Lung (tissue), 12 donors: ENCODE results near the gene VPS8. TPM values are rescaled to one million over a fixed set of nuclear protein-coding genes. Genes with fewer than 3 reads are reported as not detected.

Source experiments
- ATAC-seq: fragments of 200-7000 bp; cut with Tn5 transposase; one replicate; pipeline ENCODE4 v1.9.1; 2020; ENCODE audit warnings: moderate number of reproducible peaks; ENCODE audit not compliant: insufficient read depth, low FRiP score
- DNase-seq, 3 donors: peaks; one replicate each; pipeline ENCODE4 v3.0.0-alpha.2; 2013 to 2017
- H3K27ac ChIP-seq, 2 donors: one replicate each; pipeline ENCODE4 v1.5.1; 2013; ENCODE audit warnings: mild to moderate bottlenecking in 2 of 2, moderate library complexity in 2 of 2, control low read depth in 1 of 2, inconsistent platforms in 1 of 2, low read depth in 1 of 2, low read length in 1 of 2
- H3K27me3 ChIP-seq, 3 donors: one replicate each; pipeline ENCODE4 v1.5.1; 2013; ENCODE audit warnings: low read length in 2 of 3; ENCODE audit not compliant: control insufficient read depth in 3 of 3, insufficient read depth in 3 of 3
- H3K36me3 ChIP-seq, 4 donors: one replicate each; pipeline ENCODE4 v1.5.1; 2013; ENCODE audit warnings: low read length in 4 of 4, mild to moderate bottlenecking in 1 of 4, moderate library complexity in 1 of 4; ENCODE audit not compliant: control insufficient read depth in 4 of 4, insufficient read depth in 4 of 4
- H3K4me1 ChIP-seq, 5 donors: one replicate each; pipeline ENCODE4 v1.5.1; 2013; ENCODE audit warnings: low read length in 5 of 5, mild to moderate bottlenecking in 2 of 5, moderate library complexity in 1 of 5; ENCODE audit not compliant: control insufficient read depth in 5 of 5, insufficient read depth in 5 of 5
- H3K4me3 ChIP-seq: one replicate; pipeline ENCODE4 v1.5.1; 2013; ENCODE audit warnings: mild to moderate bottlenecking, control low read depth, moderate library complexity
- H3K9ac ChIP-seq, 2 donors: one replicate each; pipeline ENCODE4 v1.5.1; 2013; ENCODE audit warnings: low read length in 2 of 2, control low read depth in 1 of 2; ENCODE audit not compliant: insufficient read depth in 1 of 2
- H3K9me3 ChIP-seq, 4 donors: one replicate each; pipeline ENCODE4 v1.5.1; 2013; ENCODE audit warnings: low read length in 3 of 4, mild to moderate bottlenecking in 1 of 4, moderate library complexity in 1 of 4; ENCODE audit not compliant: control insufficient read depth in 4 of 4, insufficient read depth in 3 of 4
- CTCF ChIP-seq: IDR thresholded peaks from 2 replicates; pipeline ENCODE4 v1.5.1; 2012; ENCODE audit warnings: mild to moderate bottlenecking; ENCODE audit errors: control extremely low read depth, extremely low read depth
- WGBS, 2 donors: extraction: QIAGEN DNeasy Blood & Tissue Kit; methylation state at CpG; one replicate each; pipeline ENCODE4 v1.1.7; 2013; 5-methylcytosine and 5-hydroxymethylcytosine counted together
- polyA plus RNA-seq, 2 donors: library from polyadenylated mRNA; stranded (reverse); fragments of 200-250 nt; gene quantifications; one replicate each; pipeline ENCODE4 v1.2.1, GENCODE V29; 2013
- total RNA-seq, 2 donors: library from RNA; depleted of rRNA in 1 of 2; stranded (reverse); fragments of >200 nt in 1 of 2; gene quantifications; one replicate each; pipeline ENCODE4 v1.2.1, GENCODE V29; 2014 to 2021
- donor health status: control.
- donor health status: control.
- donor health status: Bipolar disorder and iron deficiency.
- donor health status: healthy.
- donor health status: DM: yes; HTN: yes; CAD: no.

Gene VPS8
- total and polyA plus RNA-seq, 4 donors = 13.9 to 184 (median 38.5) TPM

GRCh38 chr3:184848934-184849333 is 37.0 kb downstream of the VPS8 start:
- DNase-seq = no peak
- Histone ChIP-seq H3K9ac (no peak overlapping the region), H3K4me3 (no peak overlapping the region), H3K27ac (no peak overlapping the region), H3K27me3 (no peaks in the 10 kb centered on the region), H3K4me1 (no peaks in the 10 kb centered on the region), H3K36me3 (peaks cover 6 to 17% (median 6%) of the 10 kb centered on the region in 4 donors), H3K9me3 (no peaks in the 10 kb centered on the region)
- no peak for ATAC-seq
- no peak for TF ChIP-seq CTCF
- WGBS, 2 donors = 87 to 94% methylated on average over 4 of the region's 4 CpGs

- Histone ChIP-seq H3K9me3 (no peaks in the 10 kb centered on the region), H3K9ac (no peak overlapping the region), H3K27ac (no peak overlapping the region), H3K4me1 (no peaks in the 10 kb centered on the region), H3K4me3 (no peak overlapping the region), H3K27me3 (no peaks in the 10 kb centered on the region), H3K36me3 (peaks cover 12 to 23% (median 17%) of the 10 kb centered on the region in 4 donors)
- WGBS, 2 donors = 96 to 100% methylated on average over 2 of the region's 2 CpGs
- TF ChIP-seq CTCF = no peak
- ATAC-seq (no peak), DNase-seq (no peak)
These were observed 38.2 kb downstream of the VPS8 start for GRCh38 chr3:184850201-184850600.

GRCh38 chr3:184857099-184857498 is 45.1 kb downstream of the VPS8 start:
- DNase-seq = no peak
- no peak overlapping the region for H3K27ac ChIP-seq
- no peaks in the 10 kb centered on the region for H3K9me3 ChIP-seq
- H3K4me3 ChIP-seq = no peak overlapping the region
- TF ChIP-seq CTCF = no peak
- H3K36me3 ChIP-seq = peaks cover 21 to 49% (median 33%) of the 10 kb centered on the region in 4 donors
- no peak for ATAC-seq
- H3K9ac ChIP-seq = no peak overlapping the region
- no peaks in the 10 kb centered on the region for H3K27me3 ChIP-seq
- WGBS, 2 donors = 96 to 100% methylated on average over 2 of the region's 2 CpGs
- no peaks in the 10 kb centered on the region for H3K4me1 ChIP-seq

GRCh38 chr3:184864000-184864399 is 52.0 kb downstream of the VPS8 start:
- DNase-seq = no peak
- no peak overlapping the region for H3K27ac ChIP-seq
- no peaks in the 10 kb centered on the region for H3K27me3 ChIP-seq
- H3K9me3 ChIP-seq = no peaks in the 10 kb centered on the region
- H3K4me3 ChIP-seq = no peak overlapping the region
- no peak for ATAC-seq
- no peak for TF ChIP-seq CTCF
- H3K4me1 ChIP-seq = no peaks in the 10 kb centered on the region
- no peak overlapping the region for H3K9ac ChIP-seq
- peaks cover 8 to 25% (median 10%) of the 10 kb centered on the region in 4 donors for H3K36me3 ChIP-seq
